ENCODE data around the gene CTF1. TPM values are rescaled to one million over a fixed set of nuclear protein-coding genes. Genes with fewer than 3 reads are reported as not detected.

CTF1 gene
- total and polyA plus RNA-seq, 10 of the 15 experiments (the other 5 are each of a cell fraction or from before 2014, with no cell fraction given): 0.04 to 0.46 (median 0.11) TPM; not detected in 3

- peak; percentile 94 to 99 (median 95) for TF ChIP-seq CTCF (IDR thresholded peaks at IDR 0.05 in 2 of 3, conservative IDR thresholded peaks at IDR 0.05 in 1 of 3; ENCODE audit: control insufficient read depth in 2 of 3, extremely low read depth in 1 of 3, insufficient read depth in 1 of 3, low read depth in 3 of 3, low read length in 3 of 3)
- no peak for TF ChIP-seq MEF2A (IDR thresholded peaks at IDR 0.05; ENCODE audit: insufficient read depth, low read depth, low read length)
- TF ChIP-seq RAD21 (IDR thresholded peaks at IDR 0.05; ENCODE audit: insufficient read depth, low read depth, low read length): peak; percentile 67
Measured at GRCh38 chr16:30941600-30942425, 45.4 kb downstream of the CTF1 start (continued).

- Histone ChIP-seq H3K4me2 (ENCODE audit: control insufficient read depth, insufficient read depth) (no peak overlapping the region), H4K20me1 (ENCODE audit: control insufficient read depth, insufficient read depth) (no peaks in the 10 kb centered on the region), H3K9ac (ENCODE audit: control insufficient read depth, insufficient read depth, low read length) (no peak overlapping the region), H3K36me3 (ENCODE audit: control insufficient read depth in 2 of 2, insufficient read depth in 2 of 2, low read length in 1 of 2) (peaks cover 0 to 7% of the 10 kb centered on the region in 2 experiments; a peak in 2 of 4 replicates), H3K4me1 (ENCODE audit: control insufficient read depth, insufficient read depth, low read length) (peaks cover 9% of the 10 kb centered on the region), H3K9me3 (replicated peaks; ENCODE audit: control insufficient read depth, insufficient read depth, low read length) (no peaks in the 10 kb centered on the region), H3K4me3 (no peak overlapping the region), H3K27ac (ENCODE audit: control insufficient read depth, insufficient read depth) (no peak overlapping the region), H3K79me2 (ENCODE audit: control insufficient read depth, insufficient read depth, low read length) (no peaks in the 10 kb centered on the region), H3K27me3 (replicated peaks in 1 of 2; ENCODE audit: control insufficient read depth in 2 of 2, insufficient read depth in 2 of 2, low read length in 1 of 2) (no peaks in the 10 kb centered on the region), H2AFZ (ENCODE audit: control insufficient read depth, low read depth, low read length) (no peak overlapping the region)
- in situ Hi-C loops (cut with MboI) (no loop called here), intact Hi-C loops (cut with micrococcal nuclease; ENCODE audit: unreplicated experiment) (loop anchor here (1.0 kb wide), 1 partner anchor 98 kb away; no protein-coding TSS in a partner anchor)
- BruUV-seq (replicated peaks): no TSS peak
- DNase-seq (ENCODE audit: low read depth, low spot score): no peak
- ChIA-PET CTCF (interaction anchor here (0.6 to 5.0 kb wide), 39 partner anchors 8 to 514 kb away, joined by 3 to 60 read pairs (median 4); partner anchors contain the start of genes FBXL19 and SRCAP), RAD21 (ENCODE audit: unreplicated experiment) (interaction anchor here (0.7 to 4.2 kb wide), 13 partner anchors 9 to 245 kb away, joined by 3 to 34 read pairs (median 4); partner anchors contain the start of gene PHKG2), POLR2A (interaction anchor here (0.5 to 1.2 kb wide), 4 partner anchors 8 to 134 kb away, joined by 3 to 4 read pairs (median 3); no protein-coding TSS in a partner anchor), SMC1A (ENCODE audit: uncharacterized antibody, unreplicated experiment) (interaction anchor here (0.8 to 4.0 kb wide), 10 partner anchors 7 to 182 kb away, joined by 3 to 39 read pairs (median 4); partner anchors contain the start of gene CTF1)
- peak; percentile 5; the same call in 1 of the 3 replicates for ATAC-seq
- FAIRE-seq: no peak
- WGBS (ENCODE audit: insufficient coverage, insufficient replicate concordance, low lambda C conversion rate, missing lambda C conversion rate): 91% methylated on average over 4 of the region's 4 CpGs
- TF ChIP-seq NFXL1 (IDR thresholded peaks at IDR 0.05; ENCODE audit: borderline replicate concordance) (no peak), SIX5 (IDR thresholded peaks at IDR 0.05; ENCODE audit: low read depth, low read length, severe bottlenecking) (no peak), TAF1 (IDR thresholded peaks at IDR 0.05; ENCODE audit: borderline replicate concordance, low read depth, low read length) (no peak), TARDBP (IDR thresholded peaks at IDR 0.05; ENCODE audit: borderline replicate concordance) (no peak), RELB (IDR thresholded peaks at IDR 0.05; ENCODE audit: low read depth) (no peak), DPF2 (IDR thresholded peaks at IDR 0.05) (no peak), USF1 (IDR thresholded peaks at IDR 0.05; ENCODE audit: borderline replicate concordance, extremely low read length, insufficient read depth, low read depth, low read length) (no peak), RB1 (IDR thresholded peaks at IDR 0.05; ENCODE audit: borderline replicate concordance) (no peak), FOXM1 (IDR thresholded peaks at IDR 0.05; ENCODE audit: low read depth, low read length) (no peak), EZH2 (IDR thresholded peaks at IDR 0.05; ENCODE audit: borderline replicate concordance, control insufficient read depth, low read depth, low read length) (no peak)
Measured at GRCh38 chr16:30942426-30942806, 46.0 kb downstream of the CTF1 start.

All from GM12878 (cell line).